Activated CD8-positive, alpha-beta memory T cell treated with anti-CD3 and anti-CD28 coated beads for 24 hours (primary cell): Measurements from ENCODE around the gene DVL2.
"Not testable (repeated sequence)": the region's sequence is repeated elsewhere in the genome, so short reads cannot be mapped to it uniquely, and the experiment has no call there.

Experiments
- DNase-seq: peaks from one replicate; pipeline ENCODE4 v3.0.0-alpha.2; 2020

The DVL2 gene

GRCh38 chr17:7191571-7192270 lies 42.6 kb downstream of the DVL2 start:
- no peak for DNase-seq

GRCh38 chr17:7191069-7191468 lies 43.2 kb downstream of the DVL2 start:
- DNase-seq = no peak

- DNase-seq = no peak
Measured at GRCh38 chr17:7190276-7190917, 43.9 kb downstream of the DVL2 start.

- DNase-seq = no peak
Measured at GRCh38 chr17:7186241-7186640, 48.1 kb downstream of the DVL2 start.

- DNase-seq = no peak
Measured at GRCh38 chr17:7184647-7185046, 49.7 kb downstream of the DVL2 start.

GRCh38 chr17:7184091-7184488 lies 50.2 kb downstream of the DVL2 start:
- DNase-seq = no peak

GRCh38 chr17:7183433-7184090 lies 50.8 kb downstream of the DVL2 start:
- no peak for DNase-seq

- not testable (repeated sequence) for DNase-seq
Measured at GRCh38 chr17:7182101-7182500, 52.2 kb downstream of the DVL2 start.

- DNase-seq = no peak
Measured at GRCh38 chr17:7179317-7180254, 54.7 kb downstream of the DVL2 start, which contains the start of gene ASGR1. TSS of gene ASGR1 (minus strand) at chr17:7179370. CDS start at chr17:7178563, 807 bp downstream.

- no peak for DNase-seq
Measured at GRCh38 chr17:7178973-7179316, 55.4 kb downstream of the DVL2 start.

- DNase-seq = no peak
Measured at GRCh38 chr17:7177954-7178477, 56.3 kb downstream of the DVL2 start.

- peak; percentile 84 for DNase-seq
Measured at GRCh38 chr17:7177191-7177953, 56.9 kb downstream of the DVL2 start.

- DNase-seq = no peak
Measured at GRCh38 chr17:7176841-7177190, 57.5 kb downstream of the DVL2 start.

- DNase-seq = no peak
Measured at GRCh38 chr17:7176107-7176840, 58.0 kb downstream of the DVL2 start.
